HG03342 (cell line): ENCODE data around the gene DCAF8.

Experiments used
- ATAC-seq: cut with Tn5 transposase; IDR thresholded peaks from one replicate; pipeline ENCODE4 v1.9.1; 2021; ENCODE audit warnings: mild to moderate bottlenecking, moderate library complexity; ENCODE audit not compliant: unreplicated experiment

Gene DCAF8

DNA sequence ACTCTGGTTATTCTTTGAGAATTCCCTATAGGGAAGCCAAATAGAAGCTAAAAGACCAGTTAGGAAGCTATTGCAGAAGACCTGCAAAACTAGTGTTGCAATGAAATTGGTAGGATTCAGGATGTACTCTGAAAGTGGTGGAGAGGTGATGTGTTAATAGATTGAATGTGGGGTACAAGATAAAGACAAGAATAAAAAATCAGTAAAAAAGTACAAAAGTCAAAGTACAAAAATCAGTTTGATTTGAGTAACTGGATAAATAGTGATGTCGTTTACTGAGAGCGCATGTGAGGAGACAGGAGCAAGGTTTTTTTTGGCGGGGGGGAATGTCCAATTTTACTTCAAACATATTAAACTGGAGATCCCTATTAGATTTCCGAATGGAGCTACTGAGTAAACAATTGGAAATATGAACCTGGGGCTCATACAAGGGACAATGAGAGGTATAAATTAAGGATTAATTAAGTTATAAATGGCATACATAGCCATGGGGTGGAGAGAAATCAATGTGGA is 2.5 kb upstream of the DCAF8 start:
- no peak for ATAC-seq

DNA sequence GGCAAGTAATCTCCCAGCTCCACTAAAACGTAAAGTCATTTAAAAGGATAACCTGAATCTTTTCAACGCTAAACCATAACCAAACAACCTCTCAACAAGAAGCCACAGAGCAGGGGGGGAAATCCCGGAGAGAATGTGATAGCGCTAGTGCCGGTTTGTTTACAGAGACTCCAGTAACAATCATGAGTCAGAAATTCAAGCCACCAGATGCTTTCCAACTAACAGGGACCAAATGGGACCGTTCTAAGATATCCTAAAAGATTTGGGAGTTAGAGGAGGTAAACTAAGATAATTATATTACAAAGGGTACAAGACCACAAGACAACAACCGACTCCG is 825 bp downstream of the DCAF8 start:
- peak; percentile 39 for ATAC-seq

DNA sequence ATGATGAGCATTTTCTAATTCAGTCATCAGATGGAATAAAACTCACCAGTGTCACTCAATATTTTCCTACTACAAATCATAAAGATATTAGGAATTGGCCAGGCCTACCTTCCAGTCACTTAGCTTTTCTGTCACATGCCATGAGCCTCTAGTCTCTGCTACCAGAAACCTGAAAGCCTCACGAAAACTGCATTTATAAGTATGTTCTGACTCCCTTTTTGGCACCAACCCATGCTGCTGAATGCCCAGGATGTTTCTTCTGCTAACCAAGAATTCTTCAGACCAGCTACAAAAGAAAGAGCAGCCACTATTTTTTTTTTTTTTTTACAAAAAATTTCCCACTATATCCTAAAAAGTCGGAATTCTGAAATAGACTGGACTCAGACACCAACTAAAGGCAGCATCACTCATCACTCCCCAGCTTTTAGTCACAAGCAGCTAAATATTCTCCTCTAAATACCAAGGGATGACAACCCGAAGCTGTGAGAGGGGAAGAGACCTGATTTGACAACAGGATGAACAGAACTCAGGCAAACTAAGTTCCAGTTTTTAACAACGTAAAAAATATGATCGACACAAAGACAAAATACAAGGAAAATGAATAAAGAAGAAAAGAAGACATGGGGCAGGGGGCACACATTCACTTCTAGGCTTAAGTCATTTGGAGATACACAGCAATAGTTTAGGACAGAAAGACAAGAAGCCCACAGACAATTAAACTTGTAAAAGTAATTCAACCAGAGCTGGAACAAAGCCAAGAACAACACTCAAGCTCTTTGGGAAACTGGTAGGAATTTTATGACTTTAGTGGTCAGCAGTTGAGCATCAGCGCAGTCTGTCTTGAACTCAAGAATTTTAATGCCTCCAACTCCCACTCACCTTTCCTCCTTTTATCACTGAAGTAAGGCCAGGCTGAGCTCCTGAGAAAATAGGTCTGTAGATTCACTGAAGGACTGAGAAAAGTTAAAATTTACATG is 1.7 kb downstream of the DCAF8 start:
- ATAC-seq: no peak

DNA sequence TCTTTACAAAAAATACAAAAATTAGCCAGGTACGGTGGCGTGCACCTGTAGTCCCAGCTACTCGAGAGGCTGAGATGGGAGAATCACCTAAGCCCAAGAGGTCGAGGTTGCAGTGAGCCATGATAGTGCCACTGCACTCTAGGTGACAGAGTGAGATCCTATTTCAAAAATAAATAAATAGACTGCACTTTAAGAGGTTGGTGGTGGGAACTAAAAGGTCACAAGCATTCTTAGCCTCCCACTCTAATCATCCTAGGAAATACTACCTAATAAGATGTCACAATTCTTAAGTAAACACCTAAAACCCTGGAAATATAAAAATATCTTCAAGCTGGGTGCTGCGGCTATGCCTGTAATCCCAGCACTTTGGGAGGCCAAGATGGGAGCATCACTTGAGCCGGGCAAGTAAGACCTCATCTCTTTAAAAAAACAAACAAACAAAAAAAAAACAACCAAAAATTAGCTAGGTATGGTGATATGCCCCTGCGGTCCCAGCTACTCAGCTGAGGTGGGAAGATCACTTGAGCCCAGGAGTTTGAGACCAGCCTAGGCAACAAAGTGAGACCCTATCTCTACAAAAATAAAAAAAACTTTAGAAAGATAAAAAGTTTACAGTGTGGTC is 4.1 kb downstream of the DCAF8 start:
- ATAC-seq: no peak

DNA sequence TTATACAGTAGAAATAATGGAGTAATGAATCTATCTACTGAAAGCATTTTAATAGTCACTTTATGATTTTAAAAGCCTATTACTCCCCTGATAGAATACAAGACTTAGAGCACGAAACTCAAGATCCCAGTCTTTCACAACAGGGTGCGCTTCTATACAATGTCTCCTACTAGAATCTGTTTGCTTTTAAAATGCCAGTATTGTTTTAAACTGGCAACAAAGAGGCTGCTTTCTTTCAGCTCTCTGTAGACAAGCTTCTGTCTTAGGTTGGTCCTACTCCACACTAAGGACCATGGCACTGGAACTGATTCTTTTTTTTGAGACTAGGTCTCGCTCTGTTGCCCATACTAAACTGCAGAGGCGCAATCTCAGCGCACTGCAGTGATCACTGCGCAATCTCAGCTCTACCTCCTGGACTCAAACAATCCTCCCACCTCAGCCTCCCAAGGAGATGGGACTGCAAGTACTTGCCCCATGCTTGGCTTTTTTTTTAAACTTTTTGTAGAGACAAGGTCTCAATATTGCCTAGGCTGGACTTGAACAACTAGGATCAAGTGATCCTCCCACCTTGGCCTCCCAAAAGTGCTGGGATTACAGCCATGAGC is 4.8 kb downstream of the DCAF8 start:
- no peak for ATAC-seq

DNA sequence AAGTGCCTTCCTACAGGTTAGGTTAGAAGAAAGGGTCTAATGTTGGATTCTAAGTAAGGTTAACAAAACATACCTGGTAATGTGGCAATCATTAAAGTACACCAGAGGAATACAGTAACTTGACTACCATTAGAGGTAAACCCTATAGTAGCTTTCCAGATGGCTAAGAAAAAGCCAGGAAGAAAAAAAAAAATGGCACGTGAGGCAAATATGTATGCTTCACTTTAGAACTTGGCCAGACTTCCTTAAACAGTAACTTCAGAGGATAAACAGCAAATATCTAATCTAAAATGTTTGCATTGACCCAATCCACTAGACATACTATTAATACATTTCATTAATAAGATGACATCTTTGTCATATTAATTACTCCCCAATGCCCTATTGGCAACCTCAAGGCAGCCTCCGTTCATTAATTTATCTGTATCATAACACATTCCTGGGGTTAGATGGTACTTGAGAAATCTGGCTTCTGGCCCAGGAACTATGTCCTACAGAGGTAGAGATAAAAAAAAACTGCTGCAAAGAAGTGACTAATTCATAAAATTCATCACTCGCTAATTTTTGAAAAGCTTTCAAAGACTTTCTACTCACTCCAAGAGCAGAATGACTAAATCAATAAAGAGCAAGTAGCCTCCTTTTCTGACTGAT is 5.8 kb downstream of the DCAF8 start:
- no peak for ATAC-seq

DNA sequence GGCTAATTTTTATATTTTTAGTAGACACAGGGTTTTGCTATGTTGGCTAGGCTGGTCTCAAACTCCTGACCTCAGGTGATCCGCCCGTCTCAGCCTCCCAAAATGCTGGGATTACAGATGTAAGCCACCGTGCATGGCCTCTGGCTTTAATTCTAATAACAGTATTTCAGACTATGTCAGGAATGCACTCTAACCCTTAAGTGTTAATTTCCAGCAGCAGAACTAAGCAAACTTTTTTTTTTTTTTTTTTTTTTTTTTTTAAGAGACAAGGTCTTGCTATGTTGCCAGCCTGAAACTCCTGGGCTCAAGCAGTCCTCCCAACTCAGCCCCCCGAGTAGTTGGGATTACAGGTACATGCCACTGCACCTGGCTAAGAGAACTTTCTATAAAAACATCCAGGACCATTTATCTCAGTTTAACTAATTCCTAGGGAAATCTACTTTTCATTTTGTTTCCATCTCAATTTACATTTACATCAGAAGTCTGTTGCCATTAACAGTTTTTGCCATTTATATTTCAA is 6.5 kb downstream of the DCAF8 start:
- no peak for ATAC-seq

DNA sequence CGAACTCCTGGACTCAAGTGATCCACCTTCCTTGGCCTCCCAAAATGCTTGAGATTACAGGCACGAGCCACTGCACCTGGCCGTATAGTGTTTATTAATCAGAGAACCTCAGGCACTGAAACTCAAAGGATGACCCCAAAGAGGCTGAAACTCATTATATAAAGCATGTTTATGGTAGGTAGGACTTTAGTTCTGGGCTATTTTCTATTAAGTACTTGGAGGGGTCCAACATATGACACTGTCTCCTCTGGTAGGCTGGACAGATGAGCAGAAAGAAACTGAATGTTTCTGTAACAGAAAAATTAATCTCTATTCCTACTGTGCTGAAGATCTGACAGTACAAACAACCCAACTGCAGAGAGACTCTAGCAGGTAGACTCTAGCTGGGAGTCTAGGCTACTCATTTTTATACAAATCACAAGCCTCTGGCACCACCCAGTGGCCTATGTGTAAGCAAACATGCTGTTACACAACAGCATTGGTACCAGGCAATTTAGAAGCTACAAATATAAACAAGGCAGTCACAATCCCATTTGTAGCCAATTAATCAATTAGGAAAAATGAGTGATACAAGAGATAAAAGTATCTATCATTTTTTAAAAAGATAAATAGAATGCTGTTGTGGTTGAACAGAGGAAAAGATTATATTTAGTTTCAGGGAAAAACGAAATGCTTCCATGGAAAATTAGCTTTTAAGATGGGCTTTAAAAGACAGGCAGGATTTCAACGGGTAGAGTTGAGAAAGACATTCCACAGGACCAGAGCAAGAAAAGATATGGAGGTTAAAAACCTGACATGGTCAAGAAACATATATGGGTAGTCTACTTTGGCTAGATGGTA is 10.4 kb downstream of the DCAF8 start:
- peak; percentile 78 for ATAC-seq

DNA sequence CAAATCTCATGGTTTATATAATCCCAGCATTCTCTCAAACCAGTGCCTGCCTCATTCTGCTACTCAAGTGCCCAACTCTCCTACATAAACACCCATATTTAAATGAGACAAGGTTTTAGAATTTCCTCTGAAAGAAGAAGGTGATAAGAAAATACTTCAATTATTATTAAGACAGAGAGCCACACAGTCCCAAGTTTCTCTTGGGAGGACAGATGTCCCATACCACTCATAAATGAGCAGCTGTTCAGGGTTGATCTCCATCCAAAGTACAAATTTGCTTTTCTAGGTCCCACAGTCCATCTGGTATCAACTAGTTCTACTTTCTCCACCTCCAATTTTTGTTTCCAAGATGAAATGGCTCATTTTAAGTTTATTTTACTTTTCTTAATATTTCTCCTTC is 11.3 kb downstream of the DCAF8 start:
- no peak for ATAC-seq

DNA sequence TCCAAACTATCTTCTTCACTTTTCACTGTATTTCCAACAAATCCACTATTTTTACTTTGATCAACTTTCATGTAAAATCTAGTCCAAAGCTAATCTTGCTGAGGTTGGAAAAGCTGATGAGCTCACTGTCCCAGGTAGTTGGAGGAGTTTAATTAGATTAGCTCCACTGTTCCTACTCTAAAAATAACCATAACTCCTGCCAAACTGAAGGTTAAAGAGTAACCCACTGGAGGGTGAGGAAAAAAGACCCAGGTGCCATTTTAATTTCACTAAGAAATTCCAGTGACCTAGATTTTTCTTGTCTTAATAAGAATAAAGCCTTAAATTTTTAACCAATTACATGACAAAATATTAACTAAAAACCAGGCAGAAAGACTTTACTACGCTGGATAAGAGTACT is 15.3 kb downstream of the DCAF8 start:
- ATAC-seq: no peak

DNA sequence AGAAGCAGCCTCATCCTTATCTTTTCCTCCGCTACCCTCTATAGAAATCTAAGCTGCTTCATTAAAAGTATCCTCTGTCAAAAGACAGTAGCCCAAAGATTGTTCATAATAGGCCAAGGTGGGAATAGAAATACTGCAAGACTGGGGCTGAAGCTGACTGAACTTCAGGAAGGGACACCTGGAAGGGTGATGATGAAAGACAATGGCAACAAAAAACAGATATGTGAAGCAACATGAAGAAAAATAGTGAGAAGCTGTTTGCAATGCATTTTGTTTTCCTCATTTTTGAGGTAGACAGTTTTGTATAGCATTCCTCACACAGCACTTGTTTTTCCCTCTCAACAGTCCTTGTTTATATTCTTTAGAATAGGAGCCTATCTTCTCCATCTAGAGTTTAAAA is 16.9 kb downstream of the DCAF8 start:
- ATAC-seq: no peak

DNA sequence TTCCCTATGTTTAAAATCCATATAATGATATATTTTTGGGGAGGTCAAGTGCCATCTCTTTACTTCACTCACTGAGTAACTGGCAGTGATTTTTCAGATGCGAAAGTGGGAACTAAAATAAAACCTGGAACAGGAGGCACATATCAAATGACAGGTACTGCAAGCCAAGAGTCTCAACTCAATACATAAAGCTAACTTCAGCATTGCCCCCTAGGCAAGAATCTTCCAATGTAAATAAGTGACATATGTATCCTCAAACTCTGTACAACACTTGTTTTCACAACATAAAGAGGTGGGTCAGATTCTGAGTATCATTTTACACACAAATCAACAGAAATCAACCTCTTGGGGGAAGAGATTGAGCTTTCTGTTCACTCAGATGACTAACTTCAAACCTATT is 18.1 kb downstream of the DCAF8 start:
- ATAC-seq: no peak

DNA sequence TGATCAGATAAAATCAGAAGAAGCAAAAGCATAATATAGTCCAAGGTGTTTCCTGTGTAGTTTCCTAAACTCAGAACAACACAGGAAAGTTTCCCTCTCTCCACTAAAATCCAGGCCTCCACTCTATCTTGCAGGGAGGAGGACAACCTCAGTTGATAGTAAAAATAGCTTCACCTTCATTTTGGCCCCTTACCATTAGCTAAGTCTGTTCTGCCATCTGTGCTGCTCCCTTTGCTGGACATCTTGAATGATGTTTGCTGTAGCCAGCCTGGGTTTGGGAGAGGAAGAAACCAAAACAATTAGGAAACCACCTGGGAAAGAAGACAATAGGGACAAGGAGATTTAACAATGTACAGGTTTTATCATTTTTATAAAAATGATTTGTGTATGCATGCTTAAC is 18.6 kb downstream of the DCAF8 start:
- no peak for ATAC-seq

DNA sequence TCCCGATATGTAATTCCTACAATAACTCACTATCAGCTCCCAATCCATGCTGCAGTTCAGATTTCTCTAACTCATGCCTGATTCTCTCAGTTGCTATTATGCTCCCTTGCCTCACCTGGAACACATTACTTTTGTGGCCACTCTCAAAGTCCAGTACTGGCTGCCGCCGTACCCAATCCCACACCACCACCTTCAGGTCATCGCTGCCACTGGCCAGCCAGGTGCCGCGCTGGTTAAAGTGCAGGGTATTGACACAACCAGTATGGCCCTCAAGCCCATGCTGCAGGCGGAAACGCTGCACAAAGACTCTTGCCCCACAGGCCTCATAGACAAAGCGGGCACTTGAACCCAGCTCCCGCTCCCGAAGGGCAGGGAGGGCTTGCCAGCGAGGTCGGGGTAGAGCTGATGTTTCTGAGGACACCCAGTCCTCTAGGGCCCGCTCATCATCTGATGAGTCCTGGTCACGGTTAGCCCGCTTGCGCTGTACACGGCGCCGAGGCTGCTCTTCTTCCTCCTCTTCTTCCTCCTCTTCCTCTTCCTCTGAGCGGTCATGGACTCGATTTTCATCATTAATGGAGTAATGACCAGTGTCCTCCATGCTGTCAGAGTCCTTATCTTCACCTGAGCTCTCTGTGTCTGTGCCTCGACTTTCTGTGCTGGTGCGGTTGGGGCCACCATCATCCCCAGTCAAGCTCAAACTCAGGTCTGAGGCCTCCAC is 22.6 kb downstream of the DCAF8 start:
- ATAC-seq: no peak

DNA sequence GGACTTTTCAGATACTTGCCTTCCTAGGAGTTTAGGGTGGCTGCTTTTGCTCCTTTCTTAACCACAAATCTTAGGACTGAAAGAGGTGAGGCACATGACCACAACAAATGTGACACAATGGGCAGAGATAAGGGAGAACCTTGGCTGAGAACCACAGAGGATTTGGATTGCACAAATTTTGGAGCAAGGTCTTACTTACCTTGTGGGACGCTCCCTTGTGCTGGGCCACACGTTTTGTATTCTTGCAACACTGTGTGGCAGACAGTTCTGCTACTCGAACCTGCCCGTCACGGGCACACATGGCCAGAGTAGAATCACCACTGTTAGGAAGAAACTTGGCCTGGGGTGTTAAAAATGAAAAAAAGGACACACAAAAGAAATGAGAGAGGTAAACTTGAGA is 23.9 kb downstream of the DCAF8 start:
- no peak for ATAC-seq

DNA sequence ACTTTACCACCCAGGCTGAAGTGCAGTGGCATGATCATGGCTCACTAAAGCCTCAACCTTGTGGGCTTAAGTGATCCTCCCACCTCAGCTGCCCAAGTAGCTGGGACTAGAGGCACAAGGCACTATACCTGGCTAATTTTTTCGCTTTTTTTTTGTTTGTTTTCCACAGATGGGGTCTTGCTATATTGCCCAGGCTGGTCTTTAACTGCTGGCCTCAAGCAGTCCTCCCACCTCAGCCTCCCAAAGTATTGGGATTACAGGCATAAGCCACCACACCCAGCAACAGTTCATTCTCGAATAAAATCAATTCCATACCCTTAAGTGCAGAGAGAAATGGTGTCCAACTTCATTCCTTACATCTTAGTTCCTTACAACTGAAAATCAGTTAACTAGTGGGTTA is 24.8 kb downstream of the DCAF8 start:
- ATAC-seq: no peak

DNA sequence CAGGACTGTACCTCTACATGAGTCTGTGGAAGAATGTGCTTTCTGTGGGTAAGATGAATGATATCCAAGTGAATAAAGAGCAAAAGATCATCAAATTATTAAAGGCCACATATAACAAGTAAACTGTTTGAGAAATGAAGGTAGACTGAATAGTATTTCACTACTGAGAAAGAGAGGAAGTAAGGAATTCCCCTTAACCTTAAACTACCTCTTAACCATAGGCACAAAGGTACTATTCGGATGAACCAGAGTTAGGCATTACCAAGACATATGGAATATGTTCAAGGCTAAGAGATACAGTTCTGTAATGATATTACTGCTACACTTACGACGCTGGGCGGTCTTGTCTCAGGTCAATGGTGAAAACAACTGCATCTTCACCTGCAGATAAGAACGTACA is 25.5 kb downstream of the DCAF8 start:
- ATAC-seq: no peak

DNA sequence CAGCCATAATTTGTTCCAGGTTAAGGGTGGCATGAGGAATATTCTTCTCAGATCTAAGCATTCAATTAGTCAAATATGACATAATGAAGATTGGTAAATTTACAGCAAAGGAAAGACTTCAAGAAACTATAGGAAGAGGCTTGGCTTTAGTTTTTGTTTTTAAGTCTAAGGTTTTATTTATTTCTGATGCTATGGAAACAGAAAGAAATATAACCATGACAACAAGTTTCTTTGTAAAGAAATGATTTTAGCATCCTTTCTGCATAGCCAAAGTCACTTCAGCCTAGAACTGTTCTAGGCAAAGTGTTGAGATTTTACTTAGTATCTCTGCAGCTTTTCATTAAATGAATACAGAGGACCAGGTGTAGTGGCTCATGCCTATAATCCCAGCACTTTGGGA is 29.4 kb downstream of the DCAF8 start:
- ATAC-seq: no peak

DNA sequence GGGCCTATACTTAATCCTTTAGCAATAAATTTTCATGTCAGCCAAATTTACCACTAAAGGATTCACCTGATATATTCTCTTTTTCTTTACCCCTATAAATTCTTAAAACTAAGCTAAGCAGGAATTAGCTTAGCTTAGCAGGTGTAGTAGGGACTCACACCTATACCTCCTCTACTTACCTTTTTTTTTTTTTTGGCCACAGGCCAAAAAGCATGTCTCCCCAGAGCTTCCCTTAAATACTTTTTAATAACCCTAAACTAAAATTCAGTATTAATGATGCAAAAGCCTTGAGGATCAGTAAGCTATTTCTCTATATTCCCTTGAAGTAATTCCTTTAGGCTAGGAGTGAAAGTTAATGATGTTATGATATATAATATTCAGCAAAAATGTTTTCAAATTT is 33.9 kb downstream of the DCAF8 start:
- no peak for ATAC-seq

DNA sequence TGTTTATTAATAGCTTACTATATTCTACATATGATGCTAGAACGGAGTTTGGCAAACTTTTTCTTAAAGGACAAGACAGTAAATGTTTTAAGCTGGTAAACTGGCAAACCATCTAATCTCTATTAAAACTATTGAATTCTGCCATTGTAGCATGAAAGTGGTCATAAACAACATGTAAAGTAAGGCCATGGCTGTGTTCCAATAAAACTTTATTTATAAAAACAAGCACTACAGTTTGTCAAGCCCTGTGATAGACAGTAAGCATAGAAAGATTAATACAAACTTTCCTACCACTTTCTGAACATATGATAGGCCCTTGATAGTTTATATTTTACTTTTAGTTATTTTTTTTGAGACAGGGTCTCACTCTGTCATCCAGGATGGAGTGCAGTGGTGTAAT is 34.8 kb downstream of the DCAF8 start:
- ATAC-seq: no peak
